ENCODE results near the gene NAPEPLD.

DNA sequence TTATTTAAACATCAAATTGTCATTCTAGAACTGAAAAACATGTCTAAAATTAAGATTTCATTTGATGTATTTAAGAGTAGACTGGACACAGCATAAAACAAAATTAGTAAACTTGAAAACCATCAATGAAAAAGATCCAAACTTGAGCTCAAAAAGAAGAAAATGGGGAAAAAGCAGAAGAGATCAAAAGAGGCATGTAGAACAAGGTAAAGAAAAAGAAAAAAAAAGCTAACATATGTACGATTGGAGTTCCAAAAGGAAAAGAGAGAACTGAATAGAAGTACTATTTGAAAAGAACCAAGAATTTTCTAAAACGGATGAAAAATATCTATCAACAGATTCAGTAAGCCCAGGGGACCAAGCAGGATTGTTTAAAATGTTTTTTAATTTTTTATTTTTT is 77.9 kb downstream of the NAPEPLD start:
- no peak for TF ChIP-seq POLR2A (IDR thresholded peaks at IDR 0.05)
- TF ChIP-seq, protein P1, sequence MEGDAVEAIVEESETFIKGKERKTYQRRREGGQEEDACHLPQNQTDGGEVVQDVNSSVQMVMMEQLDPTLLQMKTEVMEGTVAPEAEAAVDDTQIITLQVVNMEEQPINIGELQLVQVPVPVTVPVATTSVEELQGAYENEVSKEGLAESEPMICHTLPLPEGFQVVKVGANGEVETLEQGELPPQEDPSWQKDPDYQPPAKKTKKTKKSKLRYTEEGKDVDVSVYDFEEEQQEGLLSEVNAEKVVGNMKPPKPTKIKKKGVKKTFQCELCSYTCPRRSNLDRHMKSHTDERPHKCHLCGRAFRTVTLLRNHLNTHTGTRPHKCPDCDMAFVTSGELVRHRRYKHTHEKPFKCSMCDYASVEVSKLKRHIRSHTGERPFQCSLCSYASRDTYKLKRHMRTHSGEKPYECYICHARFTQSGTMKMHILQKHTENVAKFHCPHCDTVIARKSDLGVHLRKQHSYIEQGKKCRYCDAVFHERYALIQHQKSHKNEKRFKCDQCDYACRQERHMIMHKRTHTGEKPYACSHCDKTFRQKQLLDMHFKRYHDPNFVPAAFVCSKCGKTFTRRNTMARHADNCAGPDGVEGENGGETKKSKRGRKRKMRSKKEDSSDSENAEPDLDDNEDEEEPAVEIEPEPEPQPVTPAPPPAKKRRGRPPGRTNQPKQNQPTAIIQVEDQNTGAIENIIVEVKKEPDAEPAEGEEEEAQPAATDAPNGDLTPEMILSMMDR (IDR thresholded peaks at IDR 0.05) = no peak
